SH-SY5Y (cell line): ENCODE measurements around the gene RAPGEF5.

Experiments used
- GATA2 ChIP-seq: IDR thresholded peaks from 2 replicates; pipeline ENCODE4 v1.6.1; 2011; ENCODE audit warnings: mild to moderate bottlenecking, low read depth, low read length
- GATA3 ChIP-seq: IDR thresholded peaks from 2 replicates; pipeline ENCODE4 v1.6.1; 2011; ENCODE audit warnings: low read depth, mild to moderate bottlenecking, low read length, moderate library complexity

The RAPGEF5 gene

DNA sequence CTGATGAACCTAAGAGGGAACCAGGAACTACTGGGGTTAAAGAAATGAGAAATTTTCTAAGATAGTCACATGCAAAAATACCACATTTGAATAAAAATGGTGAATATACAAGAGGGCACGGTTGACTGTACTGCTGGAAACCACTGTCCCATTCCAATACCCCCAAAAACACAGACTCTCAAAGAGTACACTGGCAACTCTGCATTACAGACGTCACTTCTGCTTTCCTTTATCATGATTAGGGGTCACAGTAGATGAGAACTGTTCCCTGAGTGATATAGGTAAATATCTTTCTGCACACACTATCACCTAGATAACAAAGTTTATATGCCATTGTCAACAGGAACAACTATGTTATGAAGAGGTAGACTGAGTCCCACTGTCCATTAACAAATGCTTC lies 69.5 kb downstream of the RAPGEF5 start:
- TF ChIP-seq GATA3 (no peak), GATA2 (no peak)

DNA sequence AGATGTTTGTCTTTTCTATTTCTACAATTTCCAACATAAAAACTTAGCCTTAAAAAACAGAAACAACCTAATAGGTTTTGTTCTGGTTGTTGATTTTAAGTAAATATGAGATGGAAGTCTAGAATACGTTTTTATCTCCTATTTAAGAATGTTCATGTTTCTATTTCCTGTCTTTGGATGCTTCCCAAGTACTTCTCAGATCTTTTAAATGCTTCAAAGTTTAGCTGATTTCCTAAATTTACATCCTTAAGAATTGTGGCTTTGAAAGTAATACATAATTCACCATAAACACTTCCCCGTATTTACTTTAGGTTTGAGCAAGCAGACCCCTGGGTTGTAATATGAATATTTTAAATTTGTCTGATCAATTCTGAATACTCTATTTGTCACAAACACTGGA lies 70.5 kb downstream of the RAPGEF5 start:
- TF ChIP-seq GATA2 (no peak), GATA3 (no peak)

DNA sequence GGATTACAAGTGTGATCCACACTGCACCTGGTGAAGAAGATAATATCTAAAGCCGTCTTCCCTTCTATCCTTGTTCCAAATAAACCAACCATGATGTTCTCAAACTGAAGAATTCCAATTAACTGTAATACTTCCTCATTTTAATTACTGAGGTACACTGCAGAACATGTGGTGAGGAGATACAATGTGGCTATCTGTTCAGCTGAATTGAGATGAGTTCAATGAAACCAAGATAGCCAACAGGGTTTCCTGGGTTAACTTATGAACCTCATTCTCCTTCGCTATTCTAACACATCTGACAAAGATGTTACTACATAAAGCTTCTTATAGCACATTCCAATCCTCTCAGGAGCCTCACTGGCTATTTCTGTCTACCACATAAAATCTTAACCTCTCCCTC lies 75.5 kb downstream of the RAPGEF5 start:
- no peak for TF ChIP-seq GATA3
- no peak; the same call in 1 of the 2 replicates for TF ChIP-seq GATA2

DNA sequence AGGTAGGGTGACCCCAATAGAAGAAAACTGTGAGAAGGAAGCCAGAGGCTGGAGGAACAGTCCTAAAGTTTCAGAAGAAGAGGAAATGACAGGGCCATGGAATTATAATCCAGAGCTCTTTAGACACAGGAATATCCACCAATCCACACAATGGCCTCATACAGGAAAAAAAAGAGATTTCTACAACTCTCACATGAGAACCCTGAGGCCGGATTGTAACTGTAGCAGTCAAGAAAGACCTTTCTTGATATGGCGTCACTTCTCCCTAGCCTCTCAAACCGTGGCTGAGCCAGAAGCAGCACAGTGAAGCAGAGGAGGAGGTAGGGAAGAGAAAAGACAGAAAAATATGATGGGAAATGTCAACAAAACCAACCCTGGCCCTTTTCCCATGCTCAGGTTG lies 76.9 kb downstream of the RAPGEF5 start:
- TF ChIP-seq GATA3 (no peak), GATA2 (no peak)

DNA sequence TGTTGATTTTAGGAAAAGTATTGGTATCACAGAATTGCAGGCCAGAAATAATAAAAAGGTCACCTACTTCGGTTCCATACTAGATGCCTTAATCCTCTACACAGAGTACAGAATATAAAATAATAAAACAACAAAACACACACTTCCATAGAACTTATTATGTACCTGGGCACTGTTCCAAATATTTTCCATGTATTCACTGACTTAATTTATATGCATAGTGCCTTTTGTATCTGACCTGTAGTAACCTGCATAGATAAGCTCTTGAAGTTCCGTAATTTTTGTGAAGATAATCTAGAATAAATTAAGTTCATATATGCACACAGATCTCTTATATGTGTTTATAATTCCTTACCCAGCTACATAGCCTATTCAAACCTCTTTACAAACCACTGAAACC lies 78.3 kb downstream of the RAPGEF5 start:
- TF ChIP-seq GATA2 (no peak), GATA3 (no peak)

DNA sequence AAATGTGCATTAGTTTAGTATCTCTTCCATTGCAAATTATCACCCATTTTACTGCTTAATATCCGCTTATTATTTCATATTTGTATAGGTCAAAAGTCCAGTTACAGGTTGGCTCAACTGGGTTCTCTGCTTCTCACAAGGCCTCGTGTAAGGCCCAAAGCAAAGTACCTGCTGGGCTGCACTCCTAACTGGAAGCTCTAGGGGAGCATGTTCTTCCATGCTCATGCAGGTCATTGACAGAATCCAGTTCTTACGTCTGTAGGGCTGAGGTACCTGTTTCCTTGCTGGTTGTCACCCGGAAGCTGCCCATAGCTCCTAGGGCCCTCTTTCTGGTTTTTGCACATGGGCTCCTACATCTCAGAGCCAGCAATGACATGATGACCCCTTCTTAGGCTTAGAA lies 79.6 kb downstream of the RAPGEF5 start:
- TF ChIP-seq GATA2: no peak
- TF ChIP-seq GATA3: no peak

DNA sequence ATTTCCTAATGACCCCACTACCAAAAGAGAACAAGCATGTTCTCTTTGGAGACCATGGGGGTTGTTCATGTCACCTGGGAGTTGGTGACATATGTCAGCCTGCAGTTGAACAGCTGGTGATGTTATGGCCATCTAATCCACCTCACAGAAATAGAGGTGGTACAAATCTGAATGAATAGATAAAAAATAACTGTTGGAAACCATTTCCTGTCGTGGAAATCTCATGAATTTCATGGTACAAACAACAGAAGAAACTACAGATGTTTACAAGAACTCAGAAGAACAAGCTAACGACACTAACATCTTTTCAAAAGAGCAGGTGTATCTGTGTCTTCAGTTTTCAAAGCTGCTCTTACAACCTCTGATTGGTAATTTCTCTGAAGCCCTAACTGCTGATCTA lies 81.3 kb downstream of the RAPGEF5 start:
- TF ChIP-seq GATA3 (no peak), GATA2 (no peak)

DNA sequence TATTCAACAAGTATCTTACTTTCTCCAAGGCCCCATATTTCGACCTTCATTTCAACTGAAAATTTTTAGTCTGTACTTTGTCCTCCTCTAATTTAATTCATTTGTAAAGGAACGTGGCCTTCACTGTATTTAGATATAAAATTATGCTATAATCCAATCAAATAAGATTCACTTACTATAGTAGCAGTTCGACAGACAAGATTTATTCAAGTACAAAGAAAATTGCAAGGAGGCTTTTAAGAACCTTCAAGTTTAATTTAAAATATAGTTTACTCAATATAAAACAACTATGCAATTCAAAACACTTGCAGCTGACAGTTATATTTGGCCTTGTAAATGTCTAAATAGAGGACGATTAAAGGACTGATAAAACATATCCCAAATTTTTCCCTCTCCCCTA lies 85.6 kb downstream of the RAPGEF5 start:
- no peak for TF ChIP-seq GATA2
- TF ChIP-seq GATA3: no peak

DNA sequence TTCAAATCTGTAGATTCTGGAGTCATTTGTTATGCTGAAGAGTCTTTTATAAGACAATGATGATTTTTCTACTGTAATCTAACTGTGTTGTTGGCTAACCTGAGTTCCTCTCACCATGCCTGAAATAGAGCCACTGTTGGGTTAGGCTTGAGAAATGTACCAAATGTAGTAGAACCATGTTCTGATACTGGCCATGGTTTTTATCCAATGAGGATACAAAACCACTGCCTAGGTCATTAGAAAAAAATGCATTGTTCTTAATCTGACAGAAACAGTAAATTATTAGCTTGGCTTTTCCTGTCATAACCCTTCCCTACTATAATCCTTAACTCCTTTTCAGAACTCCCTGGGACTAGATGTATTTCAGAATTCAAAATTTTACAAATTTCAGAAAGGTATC lies 86.6 kb downstream of the RAPGEF5 start:
- TF ChIP-seq GATA3: no peak

DNA sequence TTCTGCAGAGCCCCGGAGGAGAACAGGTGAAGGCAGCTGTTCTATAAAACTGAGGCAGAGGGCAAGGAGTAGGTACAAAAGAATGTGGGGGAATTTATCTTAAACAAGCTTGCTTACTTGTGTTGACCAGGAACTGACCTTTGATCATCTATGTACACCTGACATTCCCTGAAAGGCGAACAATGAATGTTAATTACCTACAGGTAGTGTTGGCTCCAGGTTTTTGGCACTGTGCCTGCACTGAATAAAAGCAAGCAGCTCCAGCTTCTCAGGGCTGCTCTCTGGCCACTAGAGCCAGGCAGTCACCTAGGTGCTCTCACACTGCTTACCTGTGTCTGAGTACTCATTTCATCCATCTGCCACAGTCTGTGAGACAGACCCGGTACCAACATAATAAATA lies 87.0 kb downstream of the RAPGEF5 start:
- TF ChIP-seq GATA2 (no peak), GATA3 (no peak)

DNA sequence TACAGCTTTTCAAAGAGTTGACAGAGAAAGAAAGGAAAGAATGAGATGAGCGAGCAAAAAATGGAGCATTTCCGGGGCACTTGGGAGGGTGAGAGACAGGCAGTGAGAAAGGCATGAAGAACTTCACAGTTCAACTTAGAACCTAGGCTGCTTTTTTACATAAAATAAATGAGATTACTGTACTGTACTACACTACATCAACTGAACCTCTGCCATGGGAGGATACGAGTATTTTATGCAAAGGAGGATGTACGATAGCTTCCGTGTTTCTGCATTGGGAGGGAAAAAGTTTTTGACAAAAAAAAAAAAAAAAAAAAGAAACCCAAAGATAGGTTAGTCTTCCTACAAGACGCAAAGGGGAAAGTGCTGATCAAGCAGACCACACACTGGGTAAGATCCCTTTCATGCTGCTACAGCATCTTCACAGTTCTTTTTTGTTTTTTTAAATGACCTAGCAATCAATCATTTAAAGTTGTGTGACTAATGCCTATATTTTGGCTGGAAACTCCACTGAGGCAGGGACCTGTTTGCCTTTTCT lies 88.0 kb downstream of the RAPGEF5 start:
- no peak for TF ChIP-seq GATA3
- no peak for TF ChIP-seq GATA2

DNA sequence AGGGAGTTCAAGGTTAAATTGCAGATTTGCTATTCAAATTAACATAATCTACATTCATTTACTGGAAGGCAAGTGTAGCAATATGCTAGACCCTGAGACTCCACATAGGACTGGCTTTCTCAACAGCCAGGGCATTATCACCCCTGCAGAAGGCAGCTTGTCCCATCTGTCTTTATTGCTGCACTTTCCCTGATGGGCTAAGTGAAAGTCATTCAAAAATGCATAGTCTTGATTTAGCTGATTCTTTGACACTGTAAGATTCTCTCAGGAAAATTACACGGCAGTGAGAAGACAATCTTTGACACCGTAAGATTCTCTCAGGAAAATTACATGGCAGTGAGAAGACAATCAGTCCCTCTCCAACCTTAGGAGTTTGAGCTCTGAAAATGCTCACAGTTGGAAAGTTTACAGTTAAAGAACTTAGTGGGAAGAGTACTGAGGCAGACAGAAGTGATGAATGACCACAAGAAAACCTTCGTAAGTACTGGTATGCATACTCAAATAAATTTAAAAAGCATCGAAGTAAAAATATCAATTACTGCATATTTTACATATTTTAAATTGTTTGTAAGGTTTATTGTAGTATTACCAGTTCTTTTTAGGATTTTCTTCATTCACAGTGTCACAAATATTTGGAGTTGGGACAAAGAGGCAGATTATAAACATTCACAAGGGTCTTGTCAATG lies 88.9 kb downstream of the RAPGEF5 start:
- TF ChIP-seq GATA3: no peak
- no peak for TF ChIP-seq GATA2

DNA sequence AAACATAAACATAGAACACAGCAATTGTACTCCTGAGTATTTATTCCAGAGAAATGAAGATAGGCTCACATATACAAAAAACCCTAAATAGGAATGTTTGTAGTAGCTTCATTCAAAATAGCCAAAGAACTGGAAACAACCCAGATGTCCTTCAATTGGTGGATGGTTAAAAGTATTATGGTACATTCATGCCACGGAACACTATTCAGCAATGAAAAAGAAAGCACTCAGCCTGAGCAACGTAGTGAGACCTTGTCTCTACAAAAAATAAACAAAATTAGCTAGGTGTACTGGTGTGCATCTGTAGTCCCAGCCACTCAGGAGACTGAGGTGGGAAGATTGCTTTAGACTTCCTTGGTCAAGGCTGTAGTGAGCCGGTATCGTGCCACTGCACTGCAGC lies 94.4 kb downstream of the RAPGEF5 start:
- no peak for TF ChIP-seq GATA3
- no peak for TF ChIP-seq GATA2

DNA sequence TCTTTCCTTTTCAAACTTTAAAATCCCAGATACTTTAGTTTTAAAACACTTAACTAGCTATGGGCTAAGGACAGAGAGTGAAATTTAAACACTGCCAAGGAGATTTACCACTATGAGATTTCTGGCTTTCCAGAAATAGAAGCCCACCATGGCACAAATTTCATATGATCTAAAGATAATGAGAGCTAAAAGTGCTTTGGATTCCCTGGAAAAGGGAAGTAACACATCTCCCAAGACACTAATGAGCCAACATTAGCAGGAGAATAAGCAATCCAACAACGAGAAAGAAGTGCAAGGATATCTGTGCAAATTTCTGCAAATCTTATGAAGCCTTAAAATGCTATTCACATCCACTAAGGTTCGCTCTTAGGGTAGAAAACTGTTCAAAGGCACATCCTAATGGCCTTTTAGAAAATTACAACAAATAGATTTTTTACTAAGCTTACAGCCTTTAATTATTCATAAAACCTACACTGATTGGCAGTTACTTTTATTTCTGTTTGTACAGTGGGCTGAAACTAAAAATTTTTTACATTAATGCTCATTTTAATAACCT lies 100.3 kb downstream of the RAPGEF5 start:
- no peak for TF ChIP-seq GATA2
- no peak for TF ChIP-seq GATA3

DNA sequence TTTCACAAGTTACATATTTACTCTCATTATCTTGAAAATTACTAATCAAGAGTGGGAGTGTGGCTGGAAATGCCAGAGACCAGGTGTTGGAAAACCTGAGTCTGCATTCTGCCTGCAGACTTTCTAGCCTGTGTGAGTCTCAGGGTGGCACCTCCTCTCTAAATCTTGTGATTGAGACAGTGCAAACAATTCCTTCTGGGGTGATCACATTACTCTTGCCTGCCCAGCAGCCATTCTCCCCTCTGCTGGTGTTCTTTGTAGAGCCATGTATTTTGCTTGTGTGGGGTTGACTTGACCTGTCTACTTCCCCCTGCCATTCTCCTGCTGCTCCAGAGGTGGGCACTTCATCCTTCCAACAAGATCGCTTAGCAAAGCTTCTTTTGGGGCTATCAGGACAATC lies 101.1 kb downstream of the RAPGEF5 start:
- no peak for TF ChIP-seq GATA3
- no peak for TF ChIP-seq GATA2

DNA sequence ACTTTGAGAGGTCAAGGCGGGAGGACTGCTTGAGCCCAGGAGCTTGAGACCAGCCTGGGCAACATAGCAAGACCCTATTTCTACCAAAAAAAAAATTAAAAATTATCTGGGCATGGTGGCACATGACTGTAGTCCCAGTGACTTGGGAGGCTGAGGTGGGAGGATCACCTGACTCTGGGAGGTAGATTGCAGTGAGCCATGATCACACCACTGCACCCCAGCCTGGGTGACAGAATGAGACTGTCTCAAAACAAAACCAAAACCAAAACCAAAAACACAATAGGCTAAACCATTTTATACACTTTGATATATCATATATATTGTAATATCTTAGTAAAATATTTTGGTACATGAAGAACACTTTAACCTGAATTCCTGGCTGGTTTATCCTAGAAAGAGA lies 101.6 kb downstream of the RAPGEF5 start:
- TF ChIP-seq GATA3 (no peak), GATA2 (no peak)

DNA sequence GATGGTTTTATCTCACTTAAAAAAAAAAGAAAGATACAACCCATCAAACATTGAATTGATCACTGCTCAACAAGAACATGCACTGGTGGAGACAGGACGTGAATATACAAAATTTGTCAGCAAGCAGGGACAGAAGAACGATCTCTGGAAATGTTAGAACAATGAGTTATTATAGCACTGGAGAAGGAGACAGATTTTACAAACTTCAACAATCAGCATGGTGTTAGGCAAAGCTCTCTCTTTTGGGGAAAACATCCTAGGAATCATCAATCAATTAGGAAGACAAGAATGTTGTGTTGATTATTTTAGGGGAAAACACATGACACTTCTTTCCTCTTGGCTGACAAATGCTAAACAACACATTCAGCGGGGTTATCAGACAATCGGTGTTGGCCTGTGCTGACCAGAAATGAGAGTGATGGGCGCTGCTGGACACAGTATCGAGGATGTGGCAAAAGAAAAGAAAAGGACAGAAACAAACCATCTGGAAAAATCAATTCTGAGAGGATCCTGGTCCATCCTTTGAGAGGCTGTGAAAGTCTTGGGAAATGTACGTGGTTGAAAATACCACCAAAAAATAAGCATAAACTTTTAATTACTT lies 103.9 kb downstream of the RAPGEF5 start:
- TF ChIP-seq GATA3: no peak
- no peak for TF ChIP-seq GATA2

DNA sequence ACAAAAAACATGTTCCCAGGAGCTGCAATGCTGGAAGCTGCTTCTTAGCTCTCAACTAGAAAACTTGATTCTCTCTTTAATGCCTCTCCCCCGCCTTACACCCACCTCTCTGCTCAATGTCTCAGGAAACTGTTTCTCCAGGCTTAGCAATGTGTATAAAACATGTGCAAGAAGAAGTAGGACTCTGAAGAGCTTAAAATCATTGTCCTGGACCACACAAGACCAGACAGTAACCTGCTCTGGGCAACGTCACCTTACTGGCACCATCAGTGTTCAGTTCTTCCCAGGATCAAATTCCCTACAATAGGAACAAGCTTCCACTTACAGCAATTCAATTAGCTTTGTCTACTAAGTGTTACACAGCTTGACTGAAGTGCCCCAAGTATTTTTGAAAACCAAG lies 104.9 kb downstream of the RAPGEF5 start:
- TF ChIP-seq GATA2: no peak
- no peak for TF ChIP-seq GATA3
